Measurements from ENCODE around the gene DDR2.

DNA sequence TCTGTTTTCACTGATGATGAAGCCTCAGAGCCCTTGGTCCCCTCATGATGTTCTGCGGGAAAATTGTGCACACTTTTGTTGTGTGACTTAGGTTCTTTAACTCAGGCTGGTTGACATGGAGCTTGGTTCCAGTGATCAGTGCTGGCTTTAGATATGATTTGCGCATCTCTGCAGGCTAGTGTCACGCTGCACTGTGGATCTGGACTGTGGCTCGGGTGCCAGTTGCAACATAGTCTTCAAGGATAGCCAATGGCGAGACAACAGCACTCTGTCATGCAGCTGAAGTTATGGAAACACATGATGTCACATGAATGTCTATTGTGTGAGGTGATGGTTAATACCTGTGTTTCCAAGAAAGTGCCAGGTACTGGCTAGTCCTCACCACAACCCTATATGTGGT, 56.7 kb downstream of the DDR2 start:
- TF ChIP-seq ZNF274 (IDR thresholded peaks at IDR 0.05; ENCODE audit: low read depth, low read length): no peak
- TF ChIP-seq YY1 (IDR thresholded peaks at IDR 0.05; ENCODE audit: insufficient read depth, insufficient read length): no peak
